GM23248 (cell line): Measurements from ENCODE around the gene PEX7. TPM values are rescaled to one million over a fixed set of nuclear protein-coding genes. Genes with fewer than 3 reads are reported as not detected.

Source experiments
- DNase-seq: peaks from one replicate; pipeline ENCODE4 v3.0.0-alpha.2; 2015
- H2AFZ ChIP-seq: fragments of 200-600 bp; sonication (generic); 2 replicates; pipeline ENCODE4 v1.6.1; 2016; ENCODE audit warnings: antibody characterized with exemption
- H3F3A ChIP-seq: fragments of 200-600 bp; sonication (generic); 2 replicates; pipeline ENCODE4 v1.6.1; 2016; ENCODE audit warnings: mild to moderate bottlenecking, antibody characterized with exemption, mixed run types; ENCODE audit not compliant: insufficient read depth
- H3K27ac ChIP-seq: fragments of 200-600 bp; sonication (generic); 2 replicates; pipeline ENCODE4 v1.5.1; 2016; ENCODE audit warnings: mild to moderate bottlenecking
- H3K27me3 ChIP-seq: fragments of 200-600 bp; sonication (generic); replicated peaks from 2 replicates; pipeline ENCODE4 v1.6.1; 2016; ENCODE audit warnings: mild to moderate bottlenecking; ENCODE audit not compliant: insufficient read depth
- H3K36me3 ChIP-seq: fragments of 200-600 bp; sonication (generic); 2 replicates; pipeline ENCODE4 v1.6.1; 2016; ENCODE audit warnings: low read depth, mild to moderate bottlenecking
- H3K4me1 ChIP-seq: fragments of 200-600 bp; sonication (generic); 2 replicates; pipeline ENCODE4 v1.6.1; 2016; ENCODE audit warnings: mild to moderate bottlenecking; ENCODE audit not compliant: insufficient read depth
- H3K4me2 ChIP-seq: fragments of 200-600 bp; sonication (generic); one replicate; pipeline ENCODE4 v1.6.1; 2016; ENCODE audit warnings: mild to moderate bottlenecking; ENCODE audit not compliant: unreplicated experiment
- H3K4me3 ChIP-seq: fragments of 200-600 bp; sonication (generic); 2 replicates; pipeline ENCODE4 v1.5.1; 2016; ENCODE audit warnings: mild to moderate bottlenecking
- H3K79me2 ChIP-seq: fragments of 200-600 bp; sonication (generic); 2 replicates; pipeline ENCODE4 v1.6.1; 2016; ENCODE audit warnings: mild to moderate bottlenecking; ENCODE audit not compliant: insufficient read depth
- H3K9ac ChIP-seq: fragments of 200-600 bp; sonication (generic); 2 replicates; pipeline ENCODE4 v1.6.1; 2016; ENCODE audit warnings: mild to moderate bottlenecking
- H3K9me2 ChIP-seq: fragments of 200-600 bp; sonication (generic); 2 replicates; pipeline ENCODE4 v1.6.1; 2016; ENCODE audit warnings: mixed run types, mild to moderate bottlenecking, moderate library complexity; ENCODE audit not compliant: insufficient read depth
- H3K9me3 ChIP-seq: fragments of 200-600 bp; sonication (generic); one replicate; pipeline ENCODE4 v1.6.1; 2017; ENCODE audit warnings: low read depth
- H4K20me1 ChIP-seq: fragments of 200-600 bp; sonication (generic); 2 replicates; pipeline ENCODE4 v1.6.0; 2016; ENCODE audit not compliant: insufficient read depth
- EZH2 ChIP-seq: fragments of 200-600 bp; sonication (generic); IDR thresholded peaks from 2 replicates; pipeline ENCODE4 v1.6.1; 2018; ENCODE audit warnings: antibody characterized with exemption, mild to moderate bottlenecking; ENCODE audit not compliant: insufficient read depth, poor library complexity, severe bottlenecking
- EZH2phosphoT487 ChIP-seq: fragments of 200-600 bp; sonication (generic); IDR thresholded peaks from 2 replicates; pipeline ENCODE4 v1.6.1; 2018; ENCODE audit warnings: antibody characterized with exemption, moderate library complexity, mild to moderate bottlenecking, low read depth; ENCODE audit not compliant: insufficient read depth
- WGBS, 2 experiments: methylation state at CpG; one replicate each; pipeline ENCODE4 v1.1.6; 2015 to 2017; ENCODE audit warnings: low lambda C conversion rate in 2 of 2, low coverage in 1 of 2; ENCODE audit errors: missing lambda C conversion rate in 2 of 2; 5-methylcytosine and 5-hydroxymethylcytosine counted together
- in situ Hi-C: fragments of 300-500 bp; cut with MboI; formaldehyde crosslinking; loops from 2 replicates; pipeline ENCODE4 v1.15.0; 2020
- polyA plus RNA-seq: library from polyadenylated mRNA; unstranded; fragments of >200 nt; fragmentation: Nextera tagmentation; extraction: Ambion mirVana; gene quantifications from 2 replicates; pipeline ENCODE4 v1.2.1, GENCODE V29; 2016
- total RNA-seq: library from RNA; depleted of rRNA; stranded (reverse); fragments of >200 nt; shearing (Covaris generic); gene quantifications from 2 replicates; pipeline ENCODE4 v1.2.3, GENCODE V29; 2014

The PEX7 gene
- total and polyA plus RNA-seq, 2 experiments from 2014 or later, result 9.4 to 11.0 TPM

- no peaks in the 10 kb centered on the region for H3K36me3 ChIP-seq
- no peaks in the 10 kb centered on the region for H3F3A ChIP-seq
- no peak for DNase-seq
- H3K9me3 ChIP-seq, result no peaks in the 10 kb centered on the region
- no peak overlapping the region for H3K4me2 ChIP-seq
- no peak overlapping the region for H3K27ac ChIP-seq
- no peaks in the 10 kb centered on the region for H3K79me2 ChIP-seq
- H3K9ac ChIP-seq, result no peak overlapping the region
- H3K27me3 ChIP-seq, result no peaks in the 10 kb centered on the region
- no peaks in the 10 kb centered on the region for H4K20me1 ChIP-seq
- H3K4me1 ChIP-seq, result no peaks in the 10 kb centered on the region
- no peaks in the 10 kb centered on the region for H3K9me2 ChIP-seq
- H3K4me3 ChIP-seq, result no peak overlapping the region
- in situ Hi-C loops, result no loop called here
- 51% methylated on average over 2 of the region's 2 CpGs for WGBS, 2 experiments
- TF ChIP-seq EZH2phosphoT487, result no peak
- TF ChIP-seq EZH2, result no peak
- H2AFZ ChIP-seq, result peak overlapping the region; percentile 7; the same call in 1 of the 2 replicates
Measured at GRCh38 chr6:136820561-136820960, 1.8 kb upstream of the PEX7 start.

GRCh38 chr6:136822046-136822375 lies 381 bp upstream of the PEX7 start:
- Histone ChIP-seq H3K4me1 (no peaks in the 10 kb centered on the region), H3K4me2 (peak overlapping the region; percentile 86), H4K20me1 (no peaks in the 10 kb centered on the region), H3K27me3 (no peaks in the 10 kb centered on the region), H3K9ac (peak overlapping the region; percentile 94), H3K27ac (peak overlapping the region; percentile 88), H3K79me2 (no peaks in the 10 kb centered on the region), H3K9me3 (no peaks in the 10 kb centered on the region), H3F3A (no peaks in the 10 kb centered on the region), H2AFZ (peak overlapping the region; percentile 100), H3K4me3 (peak overlapping the region; percentile 93), H3K9me2 (no peaks in the 10 kb centered on the region), H3K36me3 (no peaks in the 10 kb centered on the region)
- DNase-seq, result peak; percentile 84
- in situ Hi-C loops, result no loop called here
- WGBS, 2 experiments, result 0 to 1% methylated on average over 11 of the region's 11 CpGs
- TF ChIP-seq EZH2phosphoT487 (no peak), EZH2 (no peak)

GRCh38 chr6:136823128-136823660 lies 802 bp downstream of the PEX7 start:
- H3K27me3 ChIP-seq, result no peaks in the 10 kb centered on the region
- peak overlapping the region; percentile 86 for H3K4me2 ChIP-seq
- in situ Hi-C loops, result no loop called here
- H3K9ac ChIP-seq, result peak overlapping the region; percentile 94
- H3K4me1 ChIP-seq, result no peaks in the 10 kb centered on the region
- peak overlapping the region; percentile 93 for H3K4me3 ChIP-seq
- H4K20me1 ChIP-seq, result no peaks in the 10 kb centered on the region
- H3K36me3 ChIP-seq, result no peaks in the 10 kb centered on the region
- no peaks in the 10 kb centered on the region for H3K9me2 ChIP-seq
- WGBS, 2 experiments, result 43 to 46% methylated on average over 30 to 31 of the region's 31 CpGs
- no peak for DNase-seq
- H3K9me3 ChIP-seq, result no peaks in the 10 kb centered on the region
- peak overlapping the region; percentile 88 for H3K27ac ChIP-seq
- TF ChIP-seq EZH2, result no peak
- TF ChIP-seq EZH2phosphoT487, result no peak
- peak overlapping the region; percentile 100 for H2AFZ ChIP-seq
- no peaks in the 10 kb centered on the region for H3K79me2 ChIP-seq
- H3F3A ChIP-seq, result no peaks in the 10 kb centered on the region

- DNase-seq, result no peak
- Histone ChIP-seq H3K27ac (no peak overlapping the region), H3K79me2 (no peaks in the 10 kb centered on the region), H3K4me2 (no peak overlapping the region), H3F3A (no peaks in the 10 kb centered on the region), H3K4me3 (no peak overlapping the region), H3K36me3 (peaks cover 20% of the 10 kb centered on the region), H3K4me1 (no peaks in the 10 kb centered on the region), H3K9me2 (no peaks in the 10 kb centered on the region), H3K27me3 (no peaks in the 10 kb centered on the region), H3K9ac (no peak overlapping the region), H2AFZ (no peak overlapping the region), H3K9me3 (no peaks in the 10 kb centered on the region), H4K20me1 (no peaks in the 10 kb centered on the region)
- no peak for TF ChIP-seq EZH2phosphoT487
- no peak for TF ChIP-seq EZH2
- WGBS, 2 experiments, result 97% methylated on average over 6 of the region's 6 CpGs
- in situ Hi-C loops, result no loop called here
Measured at GRCh38 chr6:136826216-136826615, 3.8 kb downstream of the PEX7 start.
